Omental fat pad (tissue), 4 donors: ENCODE results near the gene YTHDC1. TPM values are rescaled to one million over a fixed set of nuclear protein-coding genes. Genes with fewer than 3 reads are reported as not detected.

ENCODE experiments used
- ATAC-seq: fragments of 150-250 bp; one replicate; pipeline ENCODE4 v1.9.1; 2016; ENCODE audit warnings: mild to moderate bottlenecking, moderate library complexity; ENCODE audit not compliant: low FRiP score
- DNase-seq: peaks from one replicate; pipeline ENCODE4 v3.0.0-alpha.2; 2019; ENCODE audit warnings: low spot score
- CTCF ChIP-seq, 3 donors: fragments of 450-650 bp; IDR thresholded peaks; one replicate each; pipeline ENCODE4 v1.5.1; 2016 to 2017; ENCODE audit warnings: antibody characterized with exemption in 3 of 3, mild to moderate bottlenecking in 3 of 3, moderate library complexity in 2 of 3
- total RNA-seq, 4 donors: library from RNA; depleted of rRNA; stranded (reverse); fragments of >200 nt; gene quantifications; one replicate each; pipeline ENCODE4 v1.1.0, GENCODE V29; 2016

The YTHDC1 gene
- total RNA-seq, 4 donors from 2014 or later = 43.3 to 78.2 (median 60.9) TPM

- no peak for ATAC-seq
- TF ChIP-seq CTCF (IDR thresholded peaks at IDR 0.05) = no peak
Observed at GRCh38 chr4:68369142-68369805, 19.4 kb upstream of the YTHDC1 start.

DNA sequence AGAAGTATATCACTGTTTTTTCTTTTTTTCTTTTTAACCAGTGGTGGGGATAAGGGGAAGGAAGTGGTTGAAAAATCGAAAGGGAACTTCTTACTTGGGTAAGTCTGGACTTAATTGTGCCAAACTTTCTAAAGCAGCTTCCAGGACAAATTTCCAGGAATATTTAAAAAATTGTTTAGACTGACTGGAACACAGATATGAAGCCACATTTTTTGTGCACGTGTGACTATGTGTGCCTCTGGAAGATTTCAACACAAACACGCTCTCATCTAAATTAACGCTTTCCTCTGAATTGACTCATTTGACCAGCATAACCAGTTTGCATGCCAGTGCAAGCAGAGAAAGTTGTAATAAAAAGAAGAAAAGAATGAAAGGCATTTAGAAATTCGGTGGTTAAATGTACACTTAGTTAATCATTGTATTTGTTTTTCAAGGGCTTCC is 18.8 kb upstream of the YTHDC1 start:
- DNase-seq (no peak), ATAC-seq (no peak)
- TF ChIP-seq CTCF (IDR thresholded peaks at IDR 0.05) = no peak

More at GRCh38 chr4:68369142-68369805, 19.4 kb upstream of the YTHDC1 start:
- no peak for DNase-seq

- ATAC-seq = no peak
- DNase-seq = no peak
- TF ChIP-seq CTCF (IDR thresholded peaks at IDR 0.05) = no peak
Observed at GRCh38 chr4:68367835-68368234, 17.9 kb upstream of the YTHDC1 start.

DNA sequence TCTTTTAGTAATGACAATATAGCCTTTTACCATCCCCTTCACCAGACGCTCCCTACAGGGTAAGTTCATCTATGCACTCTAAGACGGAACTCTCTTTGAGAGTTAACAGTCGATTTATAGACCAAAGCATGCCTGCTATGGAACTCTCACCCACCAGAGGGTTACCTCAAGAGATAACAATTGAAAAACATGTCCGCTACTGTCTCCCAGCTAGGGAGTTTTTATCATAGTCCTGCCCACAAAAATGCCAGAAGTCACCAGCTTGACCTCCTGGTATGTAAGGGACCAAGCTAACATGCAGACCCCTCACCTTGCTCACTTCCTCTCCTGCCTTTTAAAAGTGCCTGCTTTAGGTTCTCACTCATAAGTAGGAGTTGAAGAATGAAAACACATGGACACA is 16.7 kb upstream of the YTHDC1 start:
- DNase-seq = no peak
- ATAC-seq = no peak
- no peak for TF ChIP-seq CTCF (IDR thresholded peaks at IDR 0.05)

- ATAC-seq (no peak), DNase-seq (no peak)
- TF ChIP-seq CTCF (IDR thresholded peaks at IDR 0.05) = no peak
Observed at GRCh38 chr4:68365068-68365467, 15.2 kb upstream of the YTHDC1 start.

GRCh38 chr4:68361146-68361589 is 11.3 kb upstream of the YTHDC1 start:
- ATAC-seq = no peak
- no peak for DNase-seq
- TF ChIP-seq CTCF (IDR thresholded peaks at IDR 0.05) = no peak
